Lung (tissue), 12 donors: ENCODE data around the gene RHEB. TPM values are rescaled to one million over a fixed set of nuclear protein-coding genes. Genes with fewer than 3 reads are reported as not detected.

Experiments
- ATAC-seq: fragments of 200-7000 bp; cut with Tn5 transposase; one replicate; pipeline ENCODE4 v1.9.1; 2020; ENCODE audit warnings: moderate number of reproducible peaks; ENCODE audit not compliant: insufficient read depth, low FRiP score
- DNase-seq, 3 donors: peaks; one replicate each; pipeline ENCODE4 v3.0.0-alpha.2; 2013 to 2017
- H3K27ac ChIP-seq, 2 donors: one replicate each; pipeline ENCODE4 v1.5.1; 2013; ENCODE audit warnings: mild to moderate bottlenecking in 2 of 2, moderate library complexity in 2 of 2, control low read depth in 1 of 2, inconsistent platforms in 1 of 2, low read depth in 1 of 2, low read length in 1 of 2
- H3K27me3 ChIP-seq, 3 donors: one replicate each; pipeline ENCODE4 v1.5.1; 2013; ENCODE audit warnings: low read length in 2 of 3; ENCODE audit not compliant: control insufficient read depth in 3 of 3, insufficient read depth in 3 of 3
- H3K36me3 ChIP-seq, 4 donors: one replicate each; pipeline ENCODE4 v1.5.1; 2013; ENCODE audit warnings: low read length in 4 of 4, mild to moderate bottlenecking in 1 of 4, moderate library complexity in 1 of 4; ENCODE audit not compliant: control insufficient read depth in 4 of 4, insufficient read depth in 4 of 4
- H3K4me1 ChIP-seq, 5 donors: one replicate each; pipeline ENCODE4 v1.5.1; 2013; ENCODE audit warnings: low read length in 5 of 5, mild to moderate bottlenecking in 2 of 5, moderate library complexity in 1 of 5; ENCODE audit not compliant: control insufficient read depth in 5 of 5, insufficient read depth in 5 of 5
- H3K4me3 ChIP-seq: one replicate; pipeline ENCODE4 v1.5.1; 2013; ENCODE audit warnings: mild to moderate bottlenecking, control low read depth, moderate library complexity
- H3K9ac ChIP-seq, 2 donors: one replicate each; pipeline ENCODE4 v1.5.1; 2013; ENCODE audit warnings: low read length in 2 of 2, control low read depth in 1 of 2; ENCODE audit not compliant: insufficient read depth in 1 of 2
- H3K9me3 ChIP-seq, 4 donors: one replicate each; pipeline ENCODE4 v1.5.1; 2013; ENCODE audit warnings: low read length in 3 of 4, mild to moderate bottlenecking in 1 of 4, moderate library complexity in 1 of 4; ENCODE audit not compliant: control insufficient read depth in 4 of 4, insufficient read depth in 3 of 4
- CTCF ChIP-seq: IDR thresholded peaks from 2 replicates; pipeline ENCODE4 v1.5.1; 2012; ENCODE audit warnings: mild to moderate bottlenecking; ENCODE audit errors: control extremely low read depth, extremely low read depth
- WGBS, 2 donors: extraction: QIAGEN DNeasy Blood & Tissue Kit; methylation state at CpG; one replicate each; pipeline ENCODE4 v1.1.7; 2013; 5-methylcytosine and 5-hydroxymethylcytosine counted together
- polyA plus RNA-seq, 2 donors: library from polyadenylated mRNA; stranded (reverse); fragments of 200-250 nt; gene quantifications; one replicate each; pipeline ENCODE4 v1.2.1, GENCODE V29; 2013
- total RNA-seq, 2 donors: library from RNA; depleted of rRNA in 1 of 2; stranded (reverse); fragments of >200 nt in 1 of 2; gene quantifications; one replicate each; pipeline ENCODE4 v1.2.1, GENCODE V29; 2014 to 2021
- donor health status: control.
- donor health status: control.
- donor health status: Bipolar disorder and iron deficiency.
- donor health status: healthy.
- donor health status: DM: yes; HTN: yes; CAD: no.

Gene RHEB
- total and polyA plus RNA-seq, 4 donors, result 65.6 to 117 (median 83.8) TPM

DNA sequence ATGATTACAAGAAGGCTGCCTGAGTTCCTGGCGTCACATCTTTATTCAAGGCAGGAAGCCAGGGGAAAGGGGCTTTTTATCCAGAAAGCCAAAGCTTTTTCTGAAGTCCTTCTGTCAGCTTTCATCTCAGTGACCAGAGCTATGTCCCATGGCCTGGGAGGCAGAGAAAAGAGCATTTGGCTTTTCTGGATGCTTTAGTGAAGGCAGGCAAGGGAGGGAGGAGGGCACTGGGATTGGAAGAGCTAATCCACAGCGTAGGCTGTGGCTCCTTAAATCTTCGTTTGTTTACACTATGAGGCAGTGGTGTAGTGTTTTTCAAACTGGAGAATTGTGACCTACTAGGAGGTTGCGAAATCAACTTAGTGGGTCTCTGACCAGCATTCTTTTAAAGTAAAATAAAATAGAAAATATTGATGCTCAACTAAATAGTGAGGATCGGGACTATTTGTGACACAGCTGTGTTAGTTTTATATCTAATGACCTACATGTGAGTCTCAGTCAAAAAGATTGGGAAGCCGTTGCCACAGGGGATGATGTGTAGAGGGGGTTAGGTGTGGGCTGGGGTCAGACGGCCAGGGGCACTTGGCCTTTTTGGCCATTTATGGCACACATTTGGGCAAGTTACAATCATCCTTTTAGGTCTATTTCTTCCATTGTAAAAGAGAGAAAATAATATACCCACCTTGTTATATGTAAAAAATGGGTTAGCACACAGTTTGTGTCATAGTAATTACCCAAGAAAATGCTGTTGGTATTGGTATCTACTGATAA is 93.8 kb downstream of the RHEB start:
- Histone ChIP-seq H3K27me3 (no peaks in the 10 kb centered on the region), H3K4me3 (no peak overlapping the region), H3K27ac (peak overlapping the region in 1 of 2 donors; percentile 49), H3K9ac (no peak overlapping the region), H3K36me3 (no peaks in the 10 kb centered on the region), H3K4me1 (peaks cover 0 to 45% (median 18%) of the 10 kb centered on the region in 5 donors), H3K9me3 (peaks cover 0 to 2% (median 0%) of the 10 kb centered on the region in 4 donors)
- ATAC-seq, result peak; percentile 27
- 47 to 69% methylated on average over 7 of the region's 7 CpGs for WGBS, 2 donors
- TF ChIP-seq CTCF, result no peak
- DNase-seq, result peak in 2 of 3 donors; percentile 64 to 66

DNA sequence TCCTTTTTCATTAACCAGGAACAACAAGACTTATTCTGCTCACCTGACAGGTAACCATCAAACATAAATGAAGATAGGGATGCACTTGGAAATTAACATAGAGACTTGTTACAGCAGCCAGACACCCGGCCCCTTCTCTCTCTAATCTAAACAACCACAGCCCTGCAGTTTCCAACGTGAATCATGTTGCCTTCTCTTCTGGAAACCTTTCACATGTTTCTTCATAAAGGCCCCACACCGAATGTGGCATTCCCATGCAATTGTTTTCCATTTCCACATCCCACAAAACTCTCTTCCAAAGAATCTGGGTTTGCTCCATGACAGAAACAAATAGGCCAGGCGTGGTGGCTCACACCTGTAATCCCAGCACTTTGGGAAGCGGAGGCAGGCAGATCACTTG is 94.9 kb downstream of the RHEB start:
- H3K36me3 ChIP-seq, result no peaks in the 10 kb centered on the region
- no peak overlapping the region for H3K4me3 ChIP-seq
- ATAC-seq (no peak), DNase-seq (no peak)
- no peak overlapping the region for H3K9ac ChIP-seq
- TF ChIP-seq CTCF, result no peak
- no peaks in the 10 kb centered on the region for H3K27me3 ChIP-seq
- no peak overlapping the region for H3K27ac ChIP-seq
- 76 to 84% methylated on average over 5 of the region's 5 CpGs for WGBS, 2 donors
- H3K4me1 ChIP-seq, result peaks cover 0 to 42% (median 18%) of the 10 kb centered on the region in 5 donors
- peaks cover 0 to 6% (median 0%) of the 10 kb centered on the region in 4 donors for H3K9me3 ChIP-seq

DNA sequence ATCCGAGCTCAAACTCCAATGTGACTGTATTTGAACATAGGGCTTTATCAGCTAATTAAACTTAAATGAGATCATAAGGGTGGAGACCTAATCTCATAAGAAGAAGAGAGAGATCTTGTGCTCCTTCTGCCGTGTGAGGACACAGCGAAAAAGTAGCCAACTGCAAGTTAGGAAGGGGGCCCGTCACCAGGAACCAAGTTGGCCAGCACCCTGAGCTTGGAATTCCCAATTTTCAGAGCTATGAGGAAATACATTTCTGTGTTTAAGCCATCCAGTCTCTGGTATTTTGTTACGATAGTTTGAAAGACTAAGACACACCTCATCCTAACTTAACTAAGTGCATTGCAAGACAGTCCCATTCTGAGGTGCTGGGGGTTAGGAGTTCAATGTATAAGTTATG is 95.8 kb downstream of the RHEB start:
- Histone ChIP-seq H3K27me3 (no peaks in the 10 kb centered on the region), H3K4me3 (no peak overlapping the region), H3K9me3 (peaks cover 0 to 6% (median under 1%) of the 10 kb centered on the region in 4 donors), H3K4me1 (peaks cover 0 to 33% (median 14%) of the 10 kb centered on the region in 5 donors), H3K36me3 (no peaks in the 10 kb centered on the region), H3K9ac (no peak overlapping the region), H3K27ac (no peak overlapping the region)
- ATAC-seq, result no peak
- no peak for DNase-seq
- TF ChIP-seq CTCF, result no peak
- WGBS, 2 donors, result 80 to 90% methylated on average over 5 of the region's 5 CpGs

GRCh38 chr7:151423226-151423625 is 96.5 kb downstream of the RHEB start:
- 77 to 90% methylated on average over 7 of the region's 7 CpGs for WGBS, 2 donors

More at GRCh38 chr7:151423226-151423625, 96.5 kb downstream of the RHEB start:
- Histone ChIP-seq H3K27me3 (no peaks in the 10 kb centered on the region), H3K36me3 (no peaks in the 10 kb centered on the region), H3K27ac (no peak overlapping the region), H3K4me3 (no peak overlapping the region), H3K9me3 (peaks cover 0 to 6% (median under 1%) of the 10 kb centered on the region in 4 donors), H3K4me1 (peaks cover 0 to 26% (median 11%) of the 10 kb centered on the region in 5 donors), H3K9ac (no peak overlapping the region)
- ATAC-seq (no peak), DNase-seq (no peak)
- no peak for TF ChIP-seq CTCF
